CD8-positive, alpha-beta memory T cell (primary cell): ENCODE results near the gene PDIA5. TPM values are rescaled to one million over a fixed set of nuclear protein-coding genes. Genes with fewer than 3 reads are reported as not detected.

Experiments
- CTCF ChIA-PET: fragments of 350-600 bp; sonication (Branson Sonifier 250); formaldehyde crosslinking; loops from one replicate; lab custom pipeline; 2021; ENCODE audit warnings: antibody characterized with exemption; lab: Charles Lee
- POLR2A ChIA-PET: fragments of 350-600 bp; sonication (Branson Sonifier 250); formaldehyde crosslinking; loops from one replicate; lab custom pipeline; 2021; ENCODE audit warnings: antibody characterized with exemption; lab: Charles Lee
- DNase-seq, 5 donors: peaks; one replicate each; pipeline versions ENCODE4 v3.0.0 to v3.0.0-alpha.2; 2020 to 2022; ENCODE audit warnings: mixed read lengths in 1 of 5
- H3K27ac ChIP-seq: one replicate; pipeline ENCODE4 v1.7.0; 2013; ENCODE audit warnings: low read depth, mild to moderate bottlenecking, low read length, moderate library complexity
- H3K27me3 ChIP-seq: 2 replicates; pipeline ENCODE4 v1.7.0; 2013; ENCODE audit warnings: low read length, mild to moderate bottlenecking; ENCODE audit not compliant: insufficient read depth, poor library complexity, severe bottlenecking
- H3K36me3 ChIP-seq: 2 replicates; pipeline ENCODE4 v1.7.0; 2013; ENCODE audit warnings: mild to moderate bottlenecking, low read length, moderate library complexity; ENCODE audit not compliant: insufficient read depth
- H3K4me1 ChIP-seq: 2 replicates; pipeline ENCODE4 v1.7.0; 2013; ENCODE audit warnings: mild to moderate bottlenecking, low read length, moderate library complexity; ENCODE audit not compliant: insufficient read depth
- H3K4me3 ChIP-seq: 2 replicates; pipeline ENCODE4 v1.7.0; 2013; ENCODE audit warnings: mild to moderate bottlenecking, low read length
- H3K9me3 ChIP-seq: 2 replicates; pipeline ENCODE4 v1.7.0; 2013; ENCODE audit warnings: mild to moderate bottlenecking, low read length
- H3K27ac Mint-ChIP-seq, 8 donors: one replicate each; pipeline ENCODE4 v1.8.0; 2020 to 2021; ENCODE audit warnings: mixed read lengths in 8 of 8, mild to moderate bottlenecking in 6 of 8, inconsistent platforms in 3 of 8, moderate library complexity in 3 of 8
- H3K27me3 Mint-ChIP-seq, 2 donors: one replicate each; pipeline ENCODE4 v1.8.0; 2020 to 2021; ENCODE audit warnings: mixed read lengths in 2 of 2, mild to moderate bottlenecking in 1 of 2, moderate library complexity in 1 of 2
- H3K36me3 Mint-ChIP-seq, 3 donors: one replicate each; pipeline ENCODE4 v1.8.0; 2020 to 2021; ENCODE audit warnings: mixed read lengths in 3 of 3, inconsistent platforms in 1 of 3, mild to moderate bottlenecking in 1 of 3
- H3K4me1 Mint-ChIP-seq, 3 donors: one replicate each; pipeline ENCODE4 v1.8.0; 2020 to 2021; ENCODE audit warnings: mixed read lengths in 3 of 3, inconsistent platforms in 1 of 3, mild to moderate bottlenecking in 1 of 3
- H3K4me3 Mint-ChIP-seq, 7 donors: one replicate each; pipeline ENCODE4 v1.8.0; 2020 to 2021; ENCODE audit warnings: mixed read lengths in 7 of 7, mild to moderate bottlenecking in 6 of 7, moderate library complexity in 4 of 7, inconsistent platforms in 2 of 7
- H3K9me3 Mint-ChIP-seq, 5 donors: one replicate each; pipeline ENCODE4 v1.8.0; 2020 to 2022; ENCODE audit warnings: mixed read lengths in 5 of 5, mild to moderate bottlenecking in 3 of 5, moderate library complexity in 2 of 5, inconsistent platforms in 1 of 5
- polyA plus RNA-seq: library from polyadenylated mRNA; unstranded; fragments of 300-500 nt; fragmentation: Illumina TruSeq; gene quantifications from one replicate; pipeline ENCODE4 v1.2.3, GENCODE V29; 2021
- total RNA-seq, 2 experiments: library from RNA; stranded (reverse); gene quantifications; one replicate each; pipeline ENCODE4 v1.2.3, GENCODE V29; 2021

The PDIA5 gene
- total and polyA plus RNA-seq, 3 experiments from 2014 or later, result 4.4 to 18.2 (median 12.7) TPM

GRCh38 chr3:123134671-123135070 is 67.8 kb downstream of the PDIA5 start:
- no peak overlapping the region for H3K4me3 Mint-ChIP-seq
- no peak overlapping the region for H3K27ac Mint-ChIP-seq

GRCh38 chr3:123137001-123137400 is 70.2 kb downstream of the PDIA5 start:
- Histone ChIP-seq H3K36me3 (no peaks in the 10 kb centered on the region), H3K27me3 (no peaks in the 10 kb centered on the region), H3K9me3 (no peaks in the 10 kb centered on the region), H3K27ac (no peak overlapping the region), H3K4me3 (no peak overlapping the region), H3K4me1 (no peaks in the 10 kb centered on the region)
- Mint-ChIP-seq H3K4me1 (no peaks in the 10 kb centered on the region), H3K4me3 (no peak overlapping the region), H3K9me3 (no peaks in the 10 kb centered on the region), H3K36me3 (peaks cover 0 to 10% (median 8%) of the 10 kb centered on the region in 3 donors), H3K27ac (no peak overlapping the region), H3K27me3 (no peaks in the 10 kb centered on the region)
- CTCF ChIA-PET, result no interaction called here
- POLR2A ChIA-PET, result no interaction called here
- no peak for DNase-seq

More at GRCh38 chr3:123134671-123135070, 67.8 kb downstream of the PDIA5 start:
- ChIA-PET CTCF (no interaction called here), POLR2A (no interaction called here)
- no peak for DNase-seq
- Histone ChIP-seq H3K9me3 (no peaks in the 10 kb centered on the region), H3K4me1 (no peaks in the 10 kb centered on the region), H3K27me3 (no peaks in the 10 kb centered on the region), H3K36me3 (no peaks in the 10 kb centered on the region), H3K4me3 (no peak overlapping the region), H3K27ac (no peak overlapping the region)
- no peaks in the 10 kb centered on the region for H3K4me1 Mint-ChIP-seq
- H3K36me3 Mint-ChIP-seq, result peaks cover 0 to 10% (median 8%) of the 10 kb centered on the region in 3 donors
- H3K9me3 Mint-ChIP-seq, result no peaks in the 10 kb centered on the region
- no peaks in the 10 kb centered on the region for H3K27me3 Mint-ChIP-seq

DNA sequence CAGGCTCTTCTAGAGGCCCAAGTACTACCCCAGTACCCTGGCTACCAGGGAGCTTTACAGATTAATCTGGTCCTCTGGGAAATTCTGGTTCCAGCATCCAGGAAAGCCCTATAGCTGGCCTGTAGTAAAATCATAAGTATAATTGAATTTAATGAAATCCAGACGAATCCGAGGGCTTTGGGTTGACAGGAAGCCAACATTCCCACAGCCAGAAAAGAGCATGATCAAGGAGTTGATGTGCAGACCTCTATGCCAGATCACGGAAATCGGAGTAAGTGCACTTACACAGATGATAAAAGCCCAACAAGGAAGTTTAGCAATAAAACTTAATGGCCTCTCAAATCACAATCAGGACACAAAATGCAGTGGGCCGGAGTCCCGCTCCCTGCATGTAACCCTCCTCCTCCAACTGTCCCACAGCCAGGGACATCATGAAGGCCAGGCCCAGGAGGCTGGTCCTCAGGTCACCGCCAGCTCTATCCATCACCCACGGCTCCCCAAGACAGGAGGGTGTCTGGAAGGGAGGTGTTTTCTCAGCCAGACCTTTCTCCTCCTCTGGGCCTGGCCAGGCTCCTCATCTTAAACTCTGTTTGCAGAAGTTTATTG is 72.1 kb downstream of the PDIA5 start:
- Histone ChIP-seq H3K27ac (no peak overlapping the region), H3K4me3 (no peak overlapping the region), H3K36me3 (no peaks in the 10 kb centered on the region), H3K27me3 (no peaks in the 10 kb centered on the region), H3K4me1 (no peaks in the 10 kb centered on the region), H3K9me3 (no peaks in the 10 kb centered on the region)
- CTCF ChIA-PET, result no interaction called here
- no peaks in the 10 kb centered on the region for H3K9me3 Mint-ChIP-seq
- H3K27me3 Mint-ChIP-seq, result no peaks in the 10 kb centered on the region
- peaks cover 6 to 11% (median 6%) of the 10 kb centered on the region in 3 donors for H3K36me3 Mint-ChIP-seq
- POLR2A ChIA-PET, result no interaction called here
- peak overlapping the region in 1 of 8 donors; percentile 11 for H3K27ac Mint-ChIP-seq
- no peak for DNase-seq
- no peaks in the 10 kb centered on the region for H3K4me1 Mint-ChIP-seq
- H3K4me3 Mint-ChIP-seq, result no peak overlapping the region

GRCh38 chr3:123139522-123139921 is 72.7 kb downstream of the PDIA5 start:
- ChIA-PET POLR2A (no interaction called here), CTCF (no interaction called here)
- H3K36me3 Mint-ChIP-seq, result peaks cover 3 to 10% (median 6%) of the 10 kb centered on the region in 3 donors
- H3K4me3 Mint-ChIP-seq, result no peak overlapping the region
- no peaks in the 10 kb centered on the region for H3K4me1 Mint-ChIP-seq
- Histone ChIP-seq H3K27me3 (no peaks in the 10 kb centered on the region), H3K27ac (no peak overlapping the region), H3K4me1 (no peaks in the 10 kb centered on the region), H3K4me3 (no peak overlapping the region), H3K36me3 (no peaks in the 10 kb centered on the region), H3K9me3 (no peaks in the 10 kb centered on the region)
- H3K27ac Mint-ChIP-seq, result peak overlapping the region in 2 of 8 donors; percentile 7 to 11
- no peaks in the 10 kb centered on the region for H3K9me3 Mint-ChIP-seq
- no peak for DNase-seq
- no peaks in the 10 kb centered on the region for H3K27me3 Mint-ChIP-seq

- no peaks in the 10 kb centered on the region for H3K36me3 ChIP-seq
These were observed 73.7 kb downstream of the PDIA5 start for GRCh38 chr3:123140550-123140949.

GRCh38 chr3:123141276-123141675 is 74.5 kb downstream of the PDIA5 start:
- POLR2A ChIA-PET, result no interaction called here
- no peak overlapping the region for H3K27ac Mint-ChIP-seq

More at GRCh38 chr3:123140550-123140949, 73.7 kb downstream of the PDIA5 start:
- DNase-seq, result no peak
- Mint-ChIP-seq H3K4me1 (no peaks in the 10 kb centered on the region), H3K4me3 (no peak overlapping the region), H3K27ac (no peak overlapping the region), H3K36me3 (peaks cover 3 to 12% (median 6%) of the 10 kb centered on the region in 3 donors), H3K27me3 (no peaks in the 10 kb centered on the region), H3K9me3 (no peaks in the 10 kb centered on the region)
- H3K27me3 ChIP-seq, result no peaks in the 10 kb centered on the region
- no peaks in the 10 kb centered on the region for H3K9me3 ChIP-seq
- H3K4me3 ChIP-seq, result no peak overlapping the region
- H3K4me1 ChIP-seq, result no peaks in the 10 kb centered on the region
- H3K27ac ChIP-seq, result no peak overlapping the region
- CTCF ChIA-PET, result no interaction called here
- POLR2A ChIA-PET, result no interaction called here

DNA sequence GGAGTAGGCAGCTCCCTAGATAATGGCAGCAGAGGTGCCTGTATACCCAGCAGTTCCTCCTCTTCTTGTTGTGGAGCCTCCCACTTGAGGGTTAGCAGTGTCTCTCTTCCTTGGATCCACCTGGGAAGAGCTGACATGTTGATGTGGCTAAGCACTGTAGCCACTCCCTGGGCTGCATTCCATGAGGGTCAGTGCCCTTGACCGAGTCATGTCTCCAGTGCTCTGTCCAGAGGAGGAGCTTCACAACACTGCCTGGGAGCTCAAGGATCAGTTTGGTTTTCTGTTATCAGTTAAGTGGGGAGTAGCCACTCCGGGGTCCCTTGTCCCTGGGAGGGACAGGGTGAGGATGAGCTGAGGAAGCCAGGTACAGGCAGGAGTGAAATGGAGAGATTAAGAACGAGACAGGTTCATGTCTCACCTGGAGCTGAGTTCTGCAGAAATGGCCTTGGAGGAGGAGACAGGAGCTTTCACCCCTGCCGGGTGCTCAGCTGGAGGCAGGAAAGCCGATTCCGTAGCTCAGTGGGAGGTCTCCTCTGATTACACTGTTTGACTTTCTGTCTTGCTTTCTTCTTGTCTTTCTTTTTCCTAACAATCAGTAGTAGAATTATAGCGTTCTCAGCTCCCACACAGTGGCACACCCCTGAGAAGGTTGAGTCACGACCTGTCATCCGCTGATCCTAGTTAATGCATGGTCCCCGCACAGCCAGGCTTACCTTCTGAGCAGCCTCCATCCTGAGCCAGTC is 77.0 kb downstream of the PDIA5 start:
- Histone ChIP-seq H3K4me1 (no peaks in the 10 kb centered on the region), H3K36me3 (no peaks in the 10 kb centered on the region), H3K27ac (no peak overlapping the region), H3K9me3 (no peaks in the 10 kb centered on the region), H3K4me3 (no peak overlapping the region), H3K27me3 (no peaks in the 10 kb centered on the region)
- peaks cover 0 to 2% (median 0%) of the 10 kb centered on the region in 5 donors for H3K9me3 Mint-ChIP-seq
- no peaks in the 10 kb centered on the region for H3K4me1 Mint-ChIP-seq
- no peak overlapping the region for H3K4me3 Mint-ChIP-seq
- CTCF ChIA-PET, result interaction anchor here (1.5 to 1.6 kb wide), 2 partner anchors 10 to 11 kb away, joined by 3 read pairs; no protein-coding TSS in a partner anchor
- H3K27me3 Mint-ChIP-seq, result no peaks in the 10 kb centered on the region
- DNase-seq, result no peak
- POLR2A ChIA-PET, result no interaction called here
- peaks cover 5 to 26% (median 9%) of the 10 kb centered on the region in 3 donors for H3K36me3 Mint-ChIP-seq
- H3K27ac Mint-ChIP-seq, result peak overlapping the region in 5 of 8 donors; percentile 1 to 62 (median 31)

More at GRCh38 chr3:123141276-123141675, 74.5 kb downstream of the PDIA5 start:
- DNase-seq, result no peak
- Histone ChIP-seq H3K36me3 (no peaks in the 10 kb centered on the region), H3K9me3 (no peaks in the 10 kb centered on the region), H3K4me3 (no peak overlapping the region), H3K4me1 (no peaks in the 10 kb centered on the region), H3K27ac (no peak overlapping the region), H3K27me3 (no peaks in the 10 kb centered on the region)
- no peaks in the 10 kb centered on the region for H3K27me3 Mint-ChIP-seq
- H3K36me3 Mint-ChIP-seq, result peaks cover 3 to 17% (median 6%) of the 10 kb centered on the region in 3 donors
- H3K4me3 Mint-ChIP-seq, result no peak overlapping the region
- H3K4me1 Mint-ChIP-seq, result no peaks in the 10 kb centered on the region
- CTCF ChIA-PET, result no interaction called here
- no peaks in the 10 kb centered on the region for H3K9me3 Mint-ChIP-seq
